ENCODE measurements around the gene YWHAG.
A peak's percentile ranks its signal among the peaks of the same experiment; 100 is the strongest.
"Not testable (repeated sequence)": the region's sequence is repeated elsewhere in the genome, so short reads cannot be mapped to it uniquely, and the experiment has no call there.

Gene YWHAG

DNA sequence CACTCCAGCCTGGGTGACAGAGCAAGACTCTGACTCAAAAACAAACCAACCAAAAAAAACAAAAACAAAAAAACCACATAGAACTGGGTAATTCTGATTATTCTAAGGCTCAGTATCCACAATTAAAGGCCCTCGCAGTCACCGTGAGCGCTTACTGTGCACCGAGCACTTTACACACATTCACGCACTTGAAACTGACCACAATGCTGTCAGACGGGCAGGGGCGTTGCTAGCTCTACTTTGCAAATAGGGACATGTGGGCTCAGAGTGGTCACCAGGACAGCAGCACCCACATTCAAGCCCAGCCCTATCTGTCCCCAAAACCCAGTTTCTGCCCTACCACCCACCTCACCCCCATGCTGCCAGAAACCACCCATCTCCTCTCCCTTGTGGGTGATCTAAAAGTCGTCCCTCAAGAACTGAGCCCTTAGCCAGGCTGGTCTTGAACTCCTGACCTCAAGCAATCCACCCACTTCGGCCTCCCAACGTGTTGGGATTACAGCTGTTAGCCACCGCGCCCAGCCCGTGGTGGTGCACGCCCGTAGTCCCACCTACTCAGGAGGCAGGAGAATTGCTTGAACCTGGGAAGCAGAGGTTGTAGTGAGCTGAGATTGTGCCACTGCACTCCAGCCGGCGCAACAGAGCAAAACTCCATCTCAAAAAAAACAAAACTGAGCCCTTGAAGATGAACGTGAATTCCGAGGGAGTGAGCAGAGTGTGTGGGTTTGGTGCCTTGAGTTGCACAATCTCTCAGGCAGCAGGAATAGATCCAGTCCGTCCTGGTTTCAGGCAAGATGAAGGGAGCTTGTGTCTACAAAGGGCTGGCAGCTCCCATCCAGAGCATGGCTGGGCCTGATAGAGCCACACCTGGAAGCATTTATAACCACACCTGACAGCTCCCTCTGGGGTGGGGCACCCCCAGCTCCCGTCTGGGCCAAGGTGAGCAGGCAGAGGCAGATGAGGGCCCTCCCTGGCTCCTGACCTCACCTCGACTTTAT, 61.7 kb downstream of the YWHAG start:
- H3K4me3 Mint-ChIP-seq: no peak overlapping the region
- H3K36me3 Mint-ChIP-seq: no peaks in the 10 kb centered on the region
- no peaks in the 10 kb centered on the region for H3K9me3 Mint-ChIP-seq
- H3K4me1 Mint-ChIP-seq: no peaks in the 10 kb centered on the region
- DNase-seq (ENCODE audit: low spot score in 2 of 2) (no peak), ATAC-seq (ENCODE audit: low read depth) (no peak)
- peaks cover 5% of the 10 kb centered on the region for H3K27me3 Mint-ChIP-seq
- no peak overlapping the region for H3K27ac Mint-ChIP-seq

DNA sequence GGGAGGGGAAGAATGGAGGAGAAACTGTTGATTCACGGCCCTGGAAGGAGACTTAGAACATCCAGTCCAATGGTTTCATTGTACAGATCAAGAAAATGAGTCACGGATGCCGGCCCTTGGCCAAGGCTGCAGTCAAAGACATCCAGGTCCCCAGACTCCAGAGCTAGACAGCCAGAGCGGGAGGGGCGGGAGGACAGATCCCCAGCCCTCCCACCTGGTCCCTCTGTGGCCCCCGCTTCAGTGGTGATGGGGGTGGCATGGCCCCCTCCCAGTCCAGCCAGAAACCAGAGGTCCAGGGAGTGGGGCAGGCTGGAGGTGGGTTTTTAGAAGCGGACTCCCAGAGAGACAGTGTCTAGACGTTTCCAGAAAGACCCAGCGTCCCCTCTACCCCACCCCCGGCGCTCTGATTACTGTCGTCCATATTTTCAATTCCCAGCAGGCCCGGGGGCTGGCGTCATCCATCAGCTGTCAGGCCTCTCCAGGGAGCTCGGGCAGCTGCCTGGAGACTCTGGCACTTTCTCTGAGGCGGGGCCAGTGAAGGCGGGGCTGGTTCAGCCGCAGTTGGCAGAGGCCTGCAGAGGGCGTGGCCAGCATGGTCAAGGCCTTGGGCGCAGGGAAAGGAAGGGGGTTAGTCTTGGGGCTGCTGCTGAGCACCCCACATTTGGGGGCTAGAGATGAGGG, 64.3 kb downstream of the YWHAG start:
- H3K9me3 Mint-ChIP-seq: no peaks in the 10 kb centered on the region
- no peak overlapping the region for H3K4me3 Mint-ChIP-seq
- no peaks in the 10 kb centered on the region for H3K36me3 Mint-ChIP-seq
- H3K27me3 Mint-ChIP-seq: peaks cover 7% of the 10 kb centered on the region
- H3K27ac Mint-ChIP-seq: no peak overlapping the region
- DNase-seq (ENCODE audit: low spot score in 2 of 2) (no peak), ATAC-seq (ENCODE audit: low read depth) (peak; percentile 79)
- H3K4me1 Mint-ChIP-seq: peaks cover 2% of the 10 kb centered on the region

DNA sequence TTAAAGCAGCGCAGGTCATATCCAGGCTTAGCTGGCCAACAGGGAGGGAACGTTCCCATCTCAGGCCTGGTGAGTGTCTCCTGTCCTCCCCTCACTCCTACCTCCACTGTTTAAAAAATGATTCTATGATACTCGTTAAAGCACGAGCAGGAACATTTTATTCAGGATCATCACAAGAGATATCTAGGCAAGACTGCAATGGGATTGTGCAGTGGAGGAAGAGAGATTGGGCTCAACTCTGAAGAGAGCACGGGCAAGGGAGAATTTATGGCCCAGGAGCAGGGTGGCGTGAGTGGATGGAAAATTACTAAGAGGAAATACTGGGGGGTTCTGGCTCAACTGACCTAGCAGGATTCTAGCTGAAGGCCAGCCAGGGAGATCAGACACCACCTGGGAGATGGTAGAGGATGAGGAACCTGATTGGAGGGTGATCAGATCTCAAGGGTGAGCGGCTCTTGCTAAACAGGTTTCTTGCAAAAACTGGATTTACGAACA, 65.3 kb downstream of the YWHAG start:
- ATAC-seq (ENCODE audit: low read depth) (no peak), DNase-seq (ENCODE audit: low spot score in 2 of 2) (no peak)
- no peak overlapping the region for H3K27ac Mint-ChIP-seq
- H3K9me3 Mint-ChIP-seq: no peaks in the 10 kb centered on the region
- peaks cover 7% of the 10 kb centered on the region for H3K27me3 Mint-ChIP-seq
- H3K4me1 Mint-ChIP-seq: peaks cover 2% of the 10 kb centered on the region
- H3K36me3 Mint-ChIP-seq: no peaks in the 10 kb centered on the region
- H3K4me3 Mint-ChIP-seq: no peak overlapping the region

DNA sequence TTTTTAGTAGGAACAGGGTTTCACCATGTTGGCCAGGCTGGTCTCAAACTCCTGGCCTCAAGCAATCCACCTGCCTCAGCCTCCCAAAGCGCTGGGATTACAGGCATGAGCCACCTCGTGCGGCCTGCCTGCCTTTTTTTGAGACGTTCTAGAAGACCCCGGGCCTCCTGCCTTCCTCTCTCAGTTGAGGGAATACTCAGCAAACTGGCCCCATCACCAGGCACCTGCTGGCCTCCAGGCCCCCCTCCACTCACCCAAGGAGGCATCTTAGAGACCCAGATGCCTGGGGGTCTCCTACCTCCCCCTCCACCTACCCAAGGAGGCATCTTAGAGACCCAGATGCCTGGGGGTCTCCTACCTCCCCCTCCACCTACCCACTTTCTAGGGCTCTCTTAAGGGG, 65.9 kb downstream of the YWHAG start:
- H3K27ac Mint-ChIP-seq; H3K9me3 Mint-ChIP-seq; H3K4me1 Mint-ChIP-seq; H3K4me3 Mint-ChIP-seq; H3K36me3 Mint-ChIP-seq; ATAC-seq (ENCODE audit: low read depth); H3K27me3 Mint-ChIP-seq; DNase-seq (ENCODE audit: low spot score in 2 of 2): not testable (repeated sequence)

DNA sequence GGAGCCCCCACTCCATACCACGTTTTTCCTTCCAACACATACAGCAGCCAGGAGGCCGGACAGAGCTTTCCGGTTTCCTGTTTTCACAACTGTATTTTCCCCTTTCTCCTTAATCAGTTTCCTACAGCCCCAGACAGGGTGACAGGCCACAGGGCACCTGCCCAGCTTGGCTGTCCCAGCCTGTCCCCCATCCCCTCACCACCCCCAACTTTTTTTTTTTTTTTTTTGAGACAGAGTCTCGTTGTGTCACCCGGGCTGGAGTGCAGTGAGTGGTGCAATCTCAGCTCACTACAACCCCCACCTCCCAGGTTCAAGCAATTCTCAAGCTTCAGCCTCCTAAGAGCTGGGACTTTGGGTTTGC, 66.6 kb downstream of the YWHAG start:
- Mint-ChIP-seq H3K4me3 (no peak overlapping the region), H3K27ac (no peak overlapping the region), H3K4me1 (peaks cover 2% of the 10 kb centered on the region), H3K9me3 (no peaks in the 10 kb centered on the region), H3K36me3 (no peaks in the 10 kb centered on the region), H3K27me3 (peaks cover 6% of the 10 kb centered on the region)
- ATAC-seq (ENCODE audit: low read depth) (no peak), DNase-seq (ENCODE audit: low spot score in 2 of 2) (no peak)

DNA sequence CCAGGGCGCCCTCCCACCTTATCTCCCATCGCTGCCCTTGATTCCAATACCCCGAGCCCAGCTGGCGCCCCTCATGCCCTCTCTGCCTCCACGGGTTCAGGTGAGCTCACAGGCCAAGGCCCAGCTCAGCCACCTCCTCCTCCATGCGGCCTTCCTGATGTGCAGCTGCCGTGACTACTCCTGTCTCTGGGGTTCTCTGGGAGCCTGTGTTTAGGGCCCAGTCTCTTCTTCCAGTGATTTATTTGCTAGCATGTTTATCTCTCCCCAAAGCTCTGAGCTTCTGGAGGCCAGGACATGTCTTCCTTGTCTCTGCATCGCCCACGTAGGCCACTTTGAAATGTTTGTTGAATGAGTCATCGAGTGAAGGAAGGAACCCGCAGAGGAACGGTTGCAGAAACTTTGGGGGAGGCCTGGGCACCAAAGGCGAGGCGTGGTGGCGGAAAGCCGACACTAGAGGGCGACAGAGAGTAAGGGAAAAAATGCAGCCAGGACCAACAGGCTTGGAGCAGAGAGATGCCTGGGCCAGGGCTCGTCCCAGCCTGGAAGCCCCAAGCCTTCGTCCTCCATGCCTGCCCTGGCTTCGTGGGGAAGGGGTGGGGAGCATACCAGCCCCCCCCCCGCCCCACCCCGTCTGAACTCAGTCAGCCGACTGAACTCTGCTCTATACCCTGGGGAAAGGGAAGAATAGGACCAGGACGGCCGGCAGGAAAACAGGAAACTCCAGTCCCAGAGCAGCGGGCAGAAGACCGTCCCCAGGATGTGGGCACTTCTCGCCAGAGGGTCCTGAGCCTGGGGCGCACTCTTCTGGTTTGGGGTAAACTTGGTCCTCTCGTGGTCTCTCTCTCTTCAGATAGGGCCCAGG, 67.2 kb downstream of the YWHAG start:
- Mint-ChIP-seq H3K27me3 (peaks cover 7% of the 10 kb centered on the region), H3K27ac (no peak overlapping the region), H3K4me3 (no peak overlapping the region), H3K36me3 (no peaks in the 10 kb centered on the region), H3K4me1 (peaks cover 2% of the 10 kb centered on the region), H3K9me3 (no peaks in the 10 kb centered on the region)
- ATAC-seq (ENCODE audit: low read depth) (peak; percentile 75), DNase-seq (ENCODE audit: low spot score in 2 of 2) (peak; percentile 81 to 90)

DNA sequence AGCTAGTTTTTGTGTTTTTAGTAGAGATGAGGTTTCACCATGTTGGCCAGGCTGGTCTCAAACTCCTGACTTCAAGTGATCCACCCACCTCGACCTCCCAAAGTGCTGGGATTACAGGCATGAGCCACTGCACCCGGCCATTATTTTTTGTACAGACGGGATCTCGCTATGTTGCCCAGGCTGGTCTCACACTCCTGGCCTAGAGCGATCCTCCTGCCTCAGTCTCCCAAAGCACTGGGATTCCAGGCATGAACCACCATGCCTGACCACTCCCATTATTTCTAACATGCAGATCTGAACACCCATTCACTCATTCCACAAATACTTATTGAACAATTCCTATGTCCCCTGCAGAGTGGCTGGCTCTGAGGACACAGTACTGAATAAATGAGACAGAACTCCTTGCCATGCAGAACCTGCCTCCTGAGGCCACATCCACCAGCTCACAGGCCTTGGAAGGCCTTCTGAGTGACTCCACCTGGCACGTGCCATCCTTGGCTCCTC, 67.9 kb downstream of the YWHAG start:
- not testable (repeated sequence) for H3K4me1 Mint-ChIP-seq; H3K36me3 Mint-ChIP-seq; H3K27ac Mint-ChIP-seq; ATAC-seq (ENCODE audit: low read depth); DNase-seq (ENCODE audit: low spot score in 2 of 2); H3K4me3 Mint-ChIP-seq; H3K9me3 Mint-ChIP-seq; H3K27me3 Mint-ChIP-seq

DNA sequence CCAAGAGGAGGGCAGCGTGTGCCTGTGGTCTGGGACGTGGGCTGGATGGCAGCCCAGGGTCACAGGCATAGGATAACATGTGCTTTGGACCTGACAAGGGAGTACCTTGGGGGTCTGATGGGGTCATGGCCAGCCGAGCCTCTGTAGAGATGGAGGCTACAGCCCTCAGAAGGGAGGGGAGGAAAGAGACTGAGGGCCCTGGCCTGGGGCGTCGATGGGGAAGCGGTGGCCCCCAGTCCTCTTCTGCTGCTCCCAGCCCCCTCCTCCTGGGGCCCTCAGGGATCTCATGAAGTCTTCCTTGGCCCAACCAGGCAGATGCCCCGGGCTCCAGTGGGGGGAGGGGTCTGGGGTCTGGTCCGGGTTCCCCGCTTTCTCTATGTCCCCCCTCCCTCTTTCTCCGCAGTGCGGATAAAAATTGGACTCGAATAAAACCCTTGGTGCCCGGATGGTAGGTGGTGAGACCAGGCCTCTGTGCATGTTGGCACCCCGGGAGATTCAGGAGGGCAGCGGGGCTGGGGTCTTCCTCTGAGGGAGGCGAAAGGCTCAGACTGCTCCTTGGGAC, 71.9 kb downstream of the YWHAG start:
- no peak overlapping the region for H3K27ac Mint-ChIP-seq
- DNase-seq (ENCODE audit: low spot score in 2 of 2) (no peak), ATAC-seq (ENCODE audit: low read depth) (no peak)
- peaks cover 1% of the 10 kb centered on the region for H3K36me3 Mint-ChIP-seq
- peaks cover 7% of the 10 kb centered on the region for H3K4me1 Mint-ChIP-seq
- H3K27me3 Mint-ChIP-seq: peaks cover 18% of the 10 kb centered on the region
- no peaks in the 10 kb centered on the region for H3K9me3 Mint-ChIP-seq
- H3K4me3 Mint-ChIP-seq: no peak overlapping the region

DNA sequence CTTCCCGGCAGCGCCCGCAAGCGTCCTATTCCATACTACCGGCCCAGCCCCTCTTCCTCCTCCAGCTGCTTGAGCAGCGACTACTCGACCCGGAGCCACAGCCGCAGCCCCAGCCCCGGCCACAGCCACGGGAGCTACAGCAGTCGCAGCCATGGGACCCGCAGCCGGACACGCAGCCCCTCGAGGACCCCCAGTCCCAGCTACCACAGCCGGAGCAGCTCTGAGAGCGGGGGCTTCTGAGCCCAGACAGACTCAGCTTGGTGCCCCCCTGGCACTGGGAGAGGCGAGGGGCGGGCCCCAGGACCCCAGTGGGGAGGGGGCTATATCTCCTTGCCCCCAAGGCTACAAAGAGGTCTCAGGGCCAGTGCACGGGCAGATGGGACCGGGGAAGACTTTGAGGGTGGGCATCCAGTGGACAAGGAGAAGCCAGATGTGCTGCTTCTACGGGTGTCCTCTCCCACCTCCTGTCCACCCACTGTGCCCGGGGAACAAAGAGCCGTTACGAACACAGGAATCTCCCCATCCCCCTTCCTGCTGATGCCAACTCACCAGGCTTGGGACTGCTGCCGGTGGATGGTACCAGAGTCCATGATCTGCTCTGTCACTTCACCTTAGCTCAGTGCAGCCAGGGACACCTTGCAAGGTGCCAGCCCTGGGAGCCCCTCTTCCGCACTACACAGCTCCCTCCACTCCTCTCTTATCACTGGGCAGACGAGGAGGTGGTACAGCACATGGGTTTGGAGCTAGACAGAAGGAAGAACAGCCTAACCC, 73.0 kb downstream of the YWHAG start:
- Mint-ChIP-seq H3K9me3 (no peaks in the 10 kb centered on the region), H3K4me1 (peaks cover 11% of the 10 kb centered on the region), H3K4me3 (no peak overlapping the region), H3K27me3 (peaks cover 24% of the 10 kb centered on the region), H3K27ac (no peak overlapping the region), H3K36me3 (peaks cover 6% of the 10 kb centered on the region)
- no peak for DNase-seq (ENCODE audit: low spot score in 2 of 2)
- ATAC-seq (ENCODE audit: low read depth): no peak

DNA sequence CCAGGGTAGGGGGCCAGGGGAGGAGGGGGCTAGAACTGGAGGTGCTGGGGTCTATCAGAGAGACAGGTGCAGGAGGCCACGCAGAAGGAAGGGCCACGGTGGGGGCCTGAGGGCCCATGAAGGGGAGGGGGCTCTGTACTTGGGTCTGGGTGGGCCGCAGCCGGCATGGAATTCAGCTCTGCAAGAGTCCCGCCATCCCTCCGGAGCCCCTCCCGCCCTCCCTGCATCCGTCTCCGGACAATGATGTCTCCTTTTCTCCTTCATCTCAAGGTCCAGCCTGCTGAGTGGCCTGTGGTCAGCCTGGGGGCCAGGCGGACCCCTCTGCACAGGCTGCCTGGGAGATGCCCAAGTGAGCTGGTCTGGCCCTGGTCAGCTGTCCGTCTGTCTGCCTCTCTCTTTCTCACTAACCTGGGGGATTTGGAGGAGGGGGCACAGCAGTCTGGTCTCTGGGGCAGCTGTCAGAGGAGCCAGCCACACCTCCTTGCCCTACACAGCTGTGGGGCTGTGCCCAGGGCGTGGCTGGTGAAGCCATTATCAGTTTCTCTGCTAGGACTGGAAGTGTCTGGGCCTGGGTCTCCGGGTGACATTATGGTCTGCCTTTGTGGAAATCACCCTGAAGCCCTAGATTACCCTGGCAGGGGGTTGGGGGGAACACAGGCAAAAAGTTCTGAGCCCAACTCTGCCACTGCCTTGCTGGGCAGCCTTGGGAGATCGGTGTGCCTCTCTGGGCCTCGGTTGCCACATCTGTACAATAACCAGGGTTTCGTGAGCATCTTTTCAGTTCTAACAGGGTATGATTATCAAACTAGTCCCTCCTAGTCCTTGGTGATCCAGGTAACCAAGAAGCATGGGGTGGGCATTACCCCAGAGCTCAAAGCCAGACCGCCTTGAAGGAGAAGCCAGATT, 75.3 kb downstream of the YWHAG start:
- no peak for DNase-seq (ENCODE audit: low spot score in 2 of 2)
- H3K4me1 Mint-ChIP-seq: peaks cover 14% of the 10 kb centered on the region
- H3K36me3 Mint-ChIP-seq: peaks cover 7% of the 10 kb centered on the region
- ATAC-seq (ENCODE audit: low read depth): no peak
- H3K27ac Mint-ChIP-seq: no peak overlapping the region
- no peaks in the 10 kb centered on the region for H3K9me3 Mint-ChIP-seq
- H3K4me3 Mint-ChIP-seq: peak overlapping the region; percentile 62
- H3K27me3 Mint-ChIP-seq: peaks cover 27% of the 10 kb centered on the region

DNA sequence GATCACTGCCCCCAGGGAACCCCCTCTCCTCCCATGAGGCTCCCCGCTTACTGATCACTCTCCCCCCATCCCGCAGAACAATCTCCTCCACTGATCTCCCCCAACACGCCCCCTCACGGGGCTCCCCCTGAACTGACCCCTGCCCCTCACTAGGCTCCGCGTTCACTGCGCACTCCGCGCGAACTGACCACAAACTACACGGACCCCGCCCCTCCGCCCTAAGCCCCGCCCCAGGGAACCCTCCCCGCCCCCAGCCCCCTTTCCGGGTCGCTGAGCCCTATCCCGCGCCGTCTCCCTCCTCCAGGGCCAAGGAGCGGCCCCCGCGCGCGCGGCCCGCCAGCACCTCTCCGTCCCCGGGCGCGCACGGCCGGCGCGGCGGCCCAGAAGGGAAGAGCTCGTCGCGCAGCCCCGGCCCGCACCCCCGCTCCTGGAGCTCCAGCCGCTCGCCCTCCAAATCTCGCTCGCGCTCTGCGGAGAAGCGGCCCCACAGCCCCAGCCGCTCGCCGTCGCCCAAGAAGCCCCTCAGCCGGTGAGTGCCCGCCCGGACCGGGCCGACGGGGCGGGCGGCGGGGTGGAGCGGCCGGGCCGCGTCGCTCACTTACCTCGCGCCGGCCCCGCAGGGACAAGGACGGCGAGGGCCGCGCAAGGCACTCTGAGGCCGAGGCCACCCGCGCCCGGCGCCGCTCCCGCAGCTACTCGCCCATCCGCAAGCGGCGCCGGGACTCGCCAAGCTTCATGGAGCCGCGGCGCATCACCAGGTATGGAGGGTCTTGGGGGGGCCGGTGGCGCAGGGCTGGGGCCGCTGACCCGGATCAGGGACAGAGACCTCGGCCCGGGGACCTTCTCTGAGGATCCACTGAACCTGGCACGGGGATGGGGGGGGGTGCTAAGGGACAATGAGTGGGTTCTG, 76.2 kb downstream of the YWHAG start:
- Mint-ChIP-seq H3K27me3 (peaks cover 29% of the 10 kb centered on the region), H3K27ac (peak overlapping the region; percentile 32), H3K9me3 (no peaks in the 10 kb centered on the region), H3K36me3 (peaks cover 7% of the 10 kb centered on the region), H3K4me3 (peak overlapping the region; percentile 87), H3K4me1 (peaks cover 14% of the 10 kb centered on the region)
- ATAC-seq (ENCODE audit: low read depth) (peak; percentile 41), DNase-seq (ENCODE audit: low spot score in 2 of 2) (no peak)
